GM12878 (cell line): ENCODE results near the gene ZMYND10. TPM values are rescaled to one million over a fixed set of nuclear protein-coding genes. Genes with fewer than 3 reads are reported as not detected.

Experiments used
- CHD4 ChIP-seq: fragments of 200-600 bp; sonication (generic); IDR thresholded peaks from 2 replicates; pipeline ENCODE4 v1.6.1; 2016; ENCODE audit warnings: mild to moderate bottlenecking
- ESRRA ChIP-seq: IDR thresholded peaks from 2 replicates; pipeline ENCODE4 v1.6.1; 2012; ENCODE audit warnings: mild to moderate bottlenecking, low read length, improper control_type of control experiment
- HDAC6 ChIP-seq: fragments of 200-600 bp; sonication (generic); IDR thresholded peaks from one replicate; pipeline ENCODE4 v1.8.0; 2017; ENCODE audit warnings: antibody characterized with exemption; ENCODE audit not compliant: unreplicated experiment
- KLF5 ChIP-seq: fragments of 450-650 bp; IDR thresholded peaks from 2 replicates; pipeline ENCODE4 v1.6.1; 2014; ENCODE audit warnings: mild to moderate bottlenecking; ENCODE audit not compliant: partially characterized antibody
- NR2C1 ChIP-seq: fragments of 450-650 bp; IDR thresholded peaks from 2 replicates; pipeline ENCODE4 v1.6.1; 2017; ENCODE audit warnings: antibody characterized with exemption, mild to moderate bottlenecking, moderate library complexity
- RCOR1 ChIP-seq: conservative IDR thresholded peaks from 2 replicates; pipeline ENCODE4 v1.6.1; 2012; ENCODE audit warnings: low read depth, low read length, improper control_type of control experiment
- SIX5 ChIP-seq: IDR thresholded peaks from 2 replicates; pipeline ENCODE4 v1.6.1; 2011; ENCODE audit warnings: mild to moderate bottlenecking, low read depth, low read length, moderate library complexity; ENCODE audit not compliant: severe bottlenecking
- SMC3 ChIP-seq: IDR thresholded peaks from 2 replicates; pipeline ENCODE4 v1.6.1; 2011; ENCODE audit warnings: low read length, improper control_type of control experiment, borderline replicate concordance
- SREBF1 ChIP-seq: IDR thresholded peaks from 2 replicates; pipeline ENCODE4 v1.6.1; 2012; ENCODE audit warnings: mild to moderate bottlenecking, low read length
- TCF3 ChIP-seq: IDR thresholded peaks from 2 replicates; pipeline ENCODE4 v1.6.1; 2012; ENCODE audit warnings: low read depth, mild to moderate bottlenecking, low read length, borderline replicate concordance; ENCODE audit not compliant: insufficient read depth
- YY1 ChIP-seq: IDR thresholded peaks from 2 replicates; pipeline ENCODE4 v1.6.1; 2011; ENCODE audit warnings: low read depth, mild to moderate bottlenecking, low read length
- ZNF384 ChIP-seq: IDR thresholded peaks from 2 replicates; pipeline ENCODE4 v1.6.1; 2012; ENCODE audit warnings: low read depth, mild to moderate bottlenecking, low read length, improper control_type of control experiment, borderline replicate concordance
- polyA plus RNA-seq, 11 experiments: library from polyadenylated mRNA; depleted of rRNA in 4 of 11; unstranded in 6 of 11; stranded (reverse) in 5 of 11; fragments of >200 nt; fragmentation: Nextera tagmentation in 4 of 11; fragmentation: Illumina TruSeq in 1 of 11; extraction: Ambion mirVana in 4 of 11; extraction: Trizol in 1 of 11; gene quantifications; 1 replicate in 1 of 11; 2 replicates in 10 of 11; pipeline versions ENCODE4 v1.2.1 to v1.2.3, GENCODE V29; 2011 to 2016; ENCODE audit warnings: inconsistent platforms in 2 of 11, missing spikeins in 2 of 11, low read depth in 1 of 11
- total RNA-seq, 4 experiments: library from RNA; depleted of rRNA in 3 of 4; stranded (reverse); fragments of >200 nt in 3 of 4; fragmentation: Illumina TruSeq in 1 of 4; extraction: Trizol in 1 of 4; gene quantifications; 2 replicates each; pipeline versions ENCODE4 v1.2.1 to v1.2.3, GENCODE V29; 2013 to 2021
- TF ChIP-seq, protein P1 (sequence below): fragments of 450-650 bp; IDR thresholded peaks from 2 replicates; pipeline ENCODE4 v1.6.1; 2018; ENCODE audit warnings: mild to moderate bottlenecking, low read depth, moderate library complexity; ENCODE audit not compliant: partially characterized antibody
- TF ChIP-seq, protein P2 (sequence below): fragments of 150-350 bp; IDR thresholded peaks from 2 replicates; pipeline ENCODE4 v1.6.1; 2014; ENCODE audit warnings: mild to moderate bottlenecking, low read depth, low read length

Gene ZMYND10
- total and polyA plus RNA-seq, 10 of the 15 experiments (the other 5 are each of a cell fraction or from before 2014, with no cell fraction given) = 0.11 to 1.0 (median 0.37) TPM

- TF ChIP-seq TCF3 = no peak
- no peak for TF ChIP-seq CHD4
- 0 out of 2 replicates have a peak, but pooled peaks have one; percentile 27 for TF ChIP-seq ZNF384
- TF ChIP-seq, protein P1, sequence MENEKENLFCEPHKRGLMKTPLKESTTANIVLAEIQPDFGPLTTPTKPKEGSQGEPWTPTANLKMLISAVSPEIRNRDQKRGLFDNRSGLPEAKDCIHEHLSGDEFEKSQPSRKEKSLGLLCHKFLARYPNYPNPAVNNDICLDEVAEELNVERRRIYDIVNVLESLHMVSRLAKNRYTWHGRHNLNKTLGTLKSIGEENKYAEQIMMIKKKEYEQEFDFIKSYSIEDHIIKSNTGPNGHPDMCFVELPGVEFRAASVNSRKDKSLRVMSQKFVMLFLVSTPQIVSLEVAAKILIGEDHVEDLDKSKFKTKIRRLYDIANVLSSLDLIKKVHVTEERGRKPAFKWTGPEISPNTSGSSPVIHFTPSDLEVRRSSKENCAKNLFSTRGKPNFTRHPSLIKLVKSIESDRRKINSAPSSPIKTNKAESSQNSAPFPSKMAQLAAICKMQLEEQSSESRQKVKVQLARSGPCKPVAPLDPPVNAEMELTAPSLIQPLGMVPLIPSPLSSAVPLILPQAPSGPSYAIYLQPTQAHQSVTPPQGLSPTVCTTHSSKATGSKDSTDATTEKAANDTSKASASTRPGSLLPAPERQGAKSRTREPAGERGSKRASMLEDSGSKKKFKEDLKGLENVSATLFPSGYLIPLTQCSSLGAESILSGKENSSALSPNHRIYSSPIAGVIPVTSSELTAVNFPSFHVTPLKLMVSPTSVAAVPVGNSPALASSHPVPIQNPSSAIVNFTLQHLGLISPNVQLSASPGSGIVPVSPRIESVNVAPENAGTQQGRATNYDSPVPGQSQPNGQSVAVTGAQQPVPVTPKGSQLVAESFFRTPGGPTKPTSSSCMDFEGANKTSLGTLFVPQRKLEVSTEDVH = no peak
- TF ChIP-seq, protein P2, sequence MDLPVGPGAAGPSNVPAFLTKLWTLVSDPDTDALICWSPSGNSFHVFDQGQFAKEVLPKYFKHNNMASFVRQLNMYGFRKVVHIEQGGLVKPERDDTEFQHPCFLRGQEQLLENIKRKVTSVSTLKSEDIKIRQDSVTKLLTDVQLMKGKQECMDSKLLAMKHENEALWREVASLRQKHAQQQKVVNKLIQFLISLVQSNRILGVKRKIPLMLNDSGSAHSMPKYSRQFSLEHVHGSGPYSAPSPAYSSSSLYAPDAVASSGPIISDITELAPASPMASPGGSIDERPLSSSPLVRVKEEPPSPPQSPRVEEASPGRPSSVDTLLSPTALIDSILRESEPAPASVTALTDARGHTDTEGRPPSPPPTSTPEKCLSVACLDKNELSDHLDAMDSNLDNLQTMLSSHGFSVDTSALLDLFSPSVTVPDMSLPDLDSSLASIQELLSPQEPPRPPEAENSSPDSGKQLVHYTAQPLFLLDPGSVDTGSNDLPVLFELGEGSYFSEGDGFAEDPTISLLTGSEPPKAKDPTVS = 0 out of 2 replicates have a peak, but pooled peaks have one; percentile 40
- no peak for TF ChIP-seq HDAC6
- TF ChIP-seq ESRRA = peak; percentile 87
- TF ChIP-seq YY1 = peak; percentile 91
- TF ChIP-seq SMC3 = 0 out of 2 replicates have a peak, but pooled peaks have one; percentile 7
- peak; percentile 100 for TF ChIP-seq SIX5
- peak; percentile 94 for TF ChIP-seq SREBF1
- TF ChIP-seq RCOR1 = 0 out of 2 replicates have a peak, but pooled peaks have one; percentile 63
- no peak for TF ChIP-seq KLF5
- peak; percentile 85 for TF ChIP-seq NR2C1
Measured at GRCh38 chr3:50358911-50359759, 13.6 kb upstream of the ZMYND10 start, which contains the start of gene TMEM115 (continued).
